ENCODE results near the gene CA10. TPM values are rescaled to one million over a fixed set of nuclear protein-coding genes. Genes with fewer than 3 reads are reported as not detected.

CA10 gene
- polyA plus RNA-seq, 1 experiment: not detected

DNA sequence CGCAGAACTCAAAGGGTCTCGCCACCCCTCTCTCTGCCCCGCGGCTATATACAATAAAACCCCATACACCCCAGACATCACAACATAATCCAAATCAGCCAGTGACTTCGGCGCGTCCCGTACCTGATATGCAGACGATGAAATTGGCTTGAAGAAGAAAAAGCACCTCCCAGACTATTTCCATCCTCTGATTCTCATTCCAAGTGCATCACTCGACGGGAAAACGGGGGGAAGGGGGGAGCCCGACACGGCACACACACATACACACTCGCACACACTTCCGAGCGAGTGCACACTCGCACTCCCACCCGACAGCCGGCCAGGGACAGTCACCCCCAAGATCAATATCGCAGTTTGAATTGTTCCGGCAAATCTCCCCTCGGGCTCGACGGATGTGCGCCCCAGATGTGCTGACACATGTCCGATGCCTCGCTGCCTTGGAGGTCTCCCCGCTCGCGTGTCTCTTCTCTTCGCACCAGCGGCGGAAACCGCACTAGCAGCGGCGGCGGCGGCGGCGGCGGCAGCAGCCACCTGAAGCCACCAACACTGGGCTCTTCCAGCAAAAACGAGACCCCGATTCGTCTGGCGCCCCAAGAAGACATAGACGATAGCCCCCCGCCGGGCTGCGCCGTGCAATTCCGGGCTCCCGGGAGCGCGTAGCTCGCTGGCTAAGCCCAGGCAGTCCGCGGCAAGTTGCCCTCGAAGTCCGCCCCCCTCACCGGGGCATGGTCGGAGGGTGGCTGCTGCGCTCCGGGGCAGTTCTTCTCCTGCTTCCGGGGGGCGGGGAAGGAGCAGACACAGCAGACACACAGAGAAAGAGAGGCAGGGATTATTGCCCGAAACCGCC is 688 bp downstream of the CA10 start:
- TF ChIP-seq, protein P1, sequence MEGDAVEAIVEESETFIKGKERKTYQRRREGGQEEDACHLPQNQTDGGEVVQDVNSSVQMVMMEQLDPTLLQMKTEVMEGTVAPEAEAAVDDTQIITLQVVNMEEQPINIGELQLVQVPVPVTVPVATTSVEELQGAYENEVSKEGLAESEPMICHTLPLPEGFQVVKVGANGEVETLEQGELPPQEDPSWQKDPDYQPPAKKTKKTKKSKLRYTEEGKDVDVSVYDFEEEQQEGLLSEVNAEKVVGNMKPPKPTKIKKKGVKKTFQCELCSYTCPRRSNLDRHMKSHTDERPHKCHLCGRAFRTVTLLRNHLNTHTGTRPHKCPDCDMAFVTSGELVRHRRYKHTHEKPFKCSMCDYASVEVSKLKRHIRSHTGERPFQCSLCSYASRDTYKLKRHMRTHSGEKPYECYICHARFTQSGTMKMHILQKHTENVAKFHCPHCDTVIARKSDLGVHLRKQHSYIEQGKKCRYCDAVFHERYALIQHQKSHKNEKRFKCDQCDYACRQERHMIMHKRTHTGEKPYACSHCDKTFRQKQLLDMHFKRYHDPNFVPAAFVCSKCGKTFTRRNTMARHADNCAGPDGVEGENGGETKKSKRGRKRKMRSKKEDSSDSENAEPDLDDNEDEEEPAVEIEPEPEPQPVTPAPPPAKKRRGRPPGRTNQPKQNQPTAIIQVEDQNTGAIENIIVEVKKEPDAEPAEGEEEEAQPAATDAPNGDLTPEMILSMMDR (IDR thresholded peaks at IDR 0.05; ENCODE audit: low read depth, low read length): no peak
- H3K27me3 ChIP-seq (ENCODE audit: control insufficient read depth, insufficient read depth, low read length): no peaks in the 10 kb centered on the region
- ChIA-PET CTCF (no interaction called here), POLR2A (no interaction called here)
- no peak overlapping the region for H3K27ac ChIP-seq (ENCODE audit: low read depth, low read length)
- peaks cover 20% of the 10 kb centered on the region for H3K9me3 ChIP-seq (ENCODE audit: control insufficient read depth, insufficient read depth, low read length)
- DNase-seq (ENCODE audit: low read depth, low spot score): no peak
- no peak overlapping the region for H3K4me3 ChIP-seq (ENCODE audit: low read depth, low read length)

DNA sequence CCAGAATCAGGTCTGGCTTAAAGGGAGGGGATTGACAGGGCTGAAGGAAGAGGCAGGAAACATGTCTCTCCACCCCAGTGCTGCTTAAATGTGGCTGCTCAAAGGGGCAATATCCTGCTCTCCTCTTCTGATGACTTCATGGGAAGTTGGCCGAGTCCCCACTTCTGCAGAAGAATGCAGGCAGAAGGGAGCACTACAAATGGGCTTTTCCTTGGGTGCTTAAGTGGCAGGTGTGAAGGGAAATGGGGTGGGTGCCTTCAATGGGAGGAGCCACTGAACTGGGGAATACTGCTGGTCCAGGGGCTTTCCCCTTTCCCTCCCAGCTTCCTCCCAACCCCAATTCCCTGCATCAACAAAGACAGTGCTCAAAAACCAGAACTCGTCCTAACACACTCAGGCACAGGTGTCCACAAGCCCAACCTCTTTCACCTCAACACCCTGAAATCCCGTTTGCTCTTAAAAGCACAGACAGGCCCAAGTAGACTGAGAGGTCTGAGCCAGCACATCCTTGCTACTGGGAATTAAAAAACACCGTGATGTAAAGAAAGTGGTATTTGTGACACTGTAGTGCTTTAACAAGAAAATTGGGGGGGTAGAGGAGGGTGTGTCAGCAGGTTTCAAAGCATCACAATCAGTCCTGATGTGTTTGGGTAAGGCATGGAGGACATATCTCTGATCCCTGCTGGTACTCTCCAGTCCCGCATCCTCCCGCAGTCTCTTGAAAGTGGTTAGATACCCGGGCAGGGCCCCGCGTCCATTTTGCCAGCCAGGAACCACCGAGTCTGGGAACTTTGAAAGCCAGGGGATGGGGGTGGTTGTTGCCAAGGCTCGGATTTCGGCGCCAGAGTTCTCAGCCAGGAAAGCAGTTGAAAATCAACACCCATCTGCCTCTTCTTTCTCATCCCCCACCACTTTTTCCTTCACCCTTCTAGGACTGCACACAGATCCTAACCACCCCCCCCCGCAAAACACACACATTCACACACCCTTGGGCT is 1.6 kb downstream of the CA10 start:
- H3K9me3 ChIP-seq (ENCODE audit: control insufficient read depth, insufficient read depth, low read length): peaks cover 20% of the 10 kb centered on the region
- CTCF ChIA-PET: no interaction called here
- TF ChIP-seq, protein P1 (IDR thresholded peaks at IDR 0.05; ENCODE audit: low read depth, low read length): no peak
- no peaks in the 10 kb centered on the region for H3K27me3 ChIP-seq (ENCODE audit: control insufficient read depth, insufficient read depth, low read length)
- no peak for DNase-seq (ENCODE audit: low read depth, low spot score)
- H3K4me3 ChIP-seq (ENCODE audit: low read depth, low read length): no peak overlapping the region
- H3K27ac ChIP-seq (ENCODE audit: low read depth, low read length): no peak overlapping the region
- POLR2A ChIA-PET: no interaction called here

DNA sequence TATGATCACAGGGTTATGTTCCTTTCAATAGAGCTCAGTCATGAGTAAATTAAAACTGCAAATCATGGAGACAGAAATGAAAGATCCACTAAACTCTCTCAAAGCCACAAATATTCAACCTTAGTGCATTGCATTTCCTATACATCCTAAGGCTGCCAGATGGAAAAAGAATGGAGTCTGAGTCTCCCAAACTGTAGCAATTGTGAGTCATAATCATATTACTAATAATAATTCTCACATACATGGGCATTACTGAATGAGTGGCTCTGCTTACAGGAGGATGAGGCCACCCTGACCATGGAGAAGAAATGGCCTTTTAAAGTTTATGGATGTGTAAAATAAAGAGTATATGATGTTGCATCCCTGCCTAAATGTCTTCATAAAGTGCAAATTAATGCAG is 3.2 kb downstream of the CA10 start:
- POLR2A ChIA-PET: no interaction called here
- CTCF ChIA-PET: no interaction called here
- TF ChIP-seq, protein P1 (IDR thresholded peaks at IDR 0.05; ENCODE audit: low read depth, low read length): no peak
- Histone ChIP-seq H3K4me3 (ENCODE audit: low read depth, low read length) (no peak overlapping the region), H3K9me3 (ENCODE audit: control insufficient read depth, insufficient read depth, low read length) (peaks cover 20% of the 10 kb centered on the region), H3K27ac (ENCODE audit: low read depth, low read length) (no peak overlapping the region), H3K27me3 (ENCODE audit: control insufficient read depth, insufficient read depth, low read length) (no peaks in the 10 kb centered on the region)
- DNase-seq (ENCODE audit: low read depth, low spot score): no peak

DNA sequence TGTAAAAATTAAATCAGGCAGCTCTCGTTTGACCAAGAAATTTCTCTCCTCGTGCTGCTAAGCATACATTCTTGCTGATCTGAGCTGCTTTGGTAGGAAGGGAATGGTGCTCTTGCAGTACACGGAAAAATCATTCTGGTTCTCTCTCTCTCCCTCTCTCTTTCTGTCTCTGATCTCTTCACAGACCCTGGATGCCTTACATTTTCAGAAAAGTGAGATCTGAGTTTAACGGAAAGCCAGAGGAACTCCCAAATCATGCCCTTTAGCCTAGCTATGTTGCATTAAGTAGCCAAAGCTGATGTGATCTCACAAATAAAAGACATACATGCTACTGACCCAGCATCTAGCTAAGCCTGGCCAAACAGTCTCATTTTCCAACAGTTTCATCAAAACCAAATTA is 4.0 kb downstream of the CA10 start:
- H3K27ac ChIP-seq (ENCODE audit: low read depth, low read length): no peak overlapping the region
- no peak overlapping the region for H3K4me3 ChIP-seq (ENCODE audit: low read depth, low read length)
- ChIA-PET CTCF (no interaction called here), POLR2A (no interaction called here)
- H3K27me3 ChIP-seq (ENCODE audit: control insufficient read depth, insufficient read depth, low read length): no peaks in the 10 kb centered on the region
- TF ChIP-seq, protein P1 (IDR thresholded peaks at IDR 0.05; ENCODE audit: low read depth, low read length): no peak
- no peak for DNase-seq (ENCODE audit: low read depth, low spot score)
- H3K9me3 ChIP-seq (ENCODE audit: control insufficient read depth, insufficient read depth, low read length): peaks cover 18% of the 10 kb centered on the region

DNA sequence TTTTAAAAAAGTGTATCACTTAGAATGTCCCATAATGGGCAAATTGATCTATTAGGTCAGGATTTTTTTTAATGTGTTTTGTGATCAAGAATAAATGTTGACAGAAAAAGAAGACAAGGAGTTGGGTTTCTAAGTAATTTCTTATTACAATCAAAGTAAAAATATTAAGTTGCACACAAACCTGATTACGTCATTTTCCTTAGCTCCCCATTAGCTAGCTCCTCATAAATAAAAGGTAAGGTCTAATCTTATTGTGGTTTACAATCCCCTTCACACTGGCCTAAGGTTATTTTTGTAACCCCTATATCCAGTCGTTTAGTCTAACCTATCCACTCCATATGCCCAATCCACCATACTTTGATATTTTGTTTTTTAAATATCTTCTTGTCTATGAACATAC is 7.6 kb downstream of the CA10 start:
- no peak overlapping the region for H3K27ac ChIP-seq (ENCODE audit: low read depth, low read length)
- H3K27me3 ChIP-seq (ENCODE audit: control insufficient read depth, insufficient read depth, low read length): no peaks in the 10 kb centered on the region
- TF ChIP-seq, protein P1 (IDR thresholded peaks at IDR 0.05; ENCODE audit: low read depth, low read length): no peak
- no peak overlapping the region for H3K4me3 ChIP-seq (ENCODE audit: low read depth, low read length)
- POLR2A ChIA-PET: no interaction called here
- CTCF ChIA-PET: no interaction called here
- H3K9me3 ChIP-seq (ENCODE audit: control insufficient read depth, insufficient read depth, low read length): peaks cover 7% of the 10 kb centered on the region
- no peak for DNase-seq (ENCODE audit: low read depth, low spot score)
